Liver (tissue), 3 donors: ENCODE results near the gene CACNA1E.

Experiments
- FOXA1 ChIP-seq: IDR thresholded peaks from 2 replicates; pipeline ENCODE4 v1.6.1; 2016; ENCODE audit warnings: antibody characterized with exemption
- GABPA ChIP-seq, 2 donors: IDR thresholded peaks in 1 of 2; conservative IDR thresholded peaks in 1 of 2; 2 replicates each; pipeline ENCODE4 v1.6.1; 2016; ENCODE audit warnings: antibody characterized with exemption in 2 of 2, mild to moderate bottlenecking in 1 of 2, moderate library complexity in 1 of 2
- RAD21 ChIP-seq, 2 donors: IDR thresholded peaks; 2 replicates each; pipeline ENCODE4 v1.6.1; 2016; ENCODE audit warnings: antibody characterized with exemption in 2 of 2, mild to moderate bottlenecking in 2 of 2
- SP1 ChIP-seq: IDR thresholded peaks from 2 replicates; pipeline ENCODE4 v1.6.1; 2018; ENCODE audit warnings: antibody characterized with exemption, mild to moderate bottlenecking
- TAF1 ChIP-seq: conservative IDR thresholded peaks from 2 replicates; pipeline ENCODE4 v1.6.1; 2016; ENCODE audit warnings: antibody characterized with exemption, mild to moderate bottlenecking
- TF ChIP-seq, protein P1 (sequence below): fragments of 150-350 bp; IDR thresholded peaks from 2 replicates; pipeline ENCODE4 v1.5.1; 2017; ENCODE audit warnings: improper control_type of control experiment, low read depth, low read length; ENCODE audit not compliant: missing input control
- TF ChIP-seq, protein P2 (sequence below): IDR thresholded peaks from 2 replicates; pipeline ENCODE4 v1.6.1; 2016; ENCODE audit warnings: antibody characterized with exemption
- TF ChIP-seq, protein P3 (sequence below): IDR thresholded peaks from 2 replicates; pipeline ENCODE4 v1.6.1; 2016; ENCODE audit warnings: antibody characterized with exemption, mild to moderate bottlenecking
- TF ChIP-seq, protein P4 (sequence below): IDR thresholded peaks from 2 replicates; pipeline ENCODE4 v1.6.1; 2016; ENCODE audit warnings: antibody characterized with exemption
- donor health status: healthy.
- donor health status: healthy.

DNA sequence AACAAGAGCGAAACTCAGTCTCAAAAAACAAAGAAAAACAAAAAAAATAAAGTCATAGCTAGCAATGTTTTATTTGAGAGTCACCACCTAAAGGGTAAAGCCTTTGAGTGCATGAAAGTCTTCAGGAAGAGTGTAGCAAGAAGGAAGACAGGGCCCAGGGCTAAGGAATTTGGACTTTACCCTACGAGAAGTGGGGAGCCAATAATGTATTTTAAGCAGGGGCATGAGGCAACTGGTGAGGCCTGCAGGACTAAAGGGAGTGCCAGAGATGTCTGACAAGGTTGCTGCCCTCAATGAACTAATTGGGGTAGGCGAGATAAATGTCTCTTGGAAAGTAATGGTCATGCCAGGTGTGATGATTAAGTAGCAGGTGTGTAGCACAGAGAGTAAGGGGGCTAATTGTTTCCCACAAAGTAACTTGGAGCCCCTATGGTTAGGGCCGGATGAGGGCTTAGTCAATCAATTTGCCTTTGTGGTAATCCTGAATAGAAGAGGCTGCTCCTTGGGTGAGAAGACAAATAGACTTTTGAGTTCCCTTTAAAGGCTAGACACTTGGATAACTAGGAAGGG is 31.6 kb upstream of the CACNA1E start:
- TF ChIP-seq, protein P1, sequence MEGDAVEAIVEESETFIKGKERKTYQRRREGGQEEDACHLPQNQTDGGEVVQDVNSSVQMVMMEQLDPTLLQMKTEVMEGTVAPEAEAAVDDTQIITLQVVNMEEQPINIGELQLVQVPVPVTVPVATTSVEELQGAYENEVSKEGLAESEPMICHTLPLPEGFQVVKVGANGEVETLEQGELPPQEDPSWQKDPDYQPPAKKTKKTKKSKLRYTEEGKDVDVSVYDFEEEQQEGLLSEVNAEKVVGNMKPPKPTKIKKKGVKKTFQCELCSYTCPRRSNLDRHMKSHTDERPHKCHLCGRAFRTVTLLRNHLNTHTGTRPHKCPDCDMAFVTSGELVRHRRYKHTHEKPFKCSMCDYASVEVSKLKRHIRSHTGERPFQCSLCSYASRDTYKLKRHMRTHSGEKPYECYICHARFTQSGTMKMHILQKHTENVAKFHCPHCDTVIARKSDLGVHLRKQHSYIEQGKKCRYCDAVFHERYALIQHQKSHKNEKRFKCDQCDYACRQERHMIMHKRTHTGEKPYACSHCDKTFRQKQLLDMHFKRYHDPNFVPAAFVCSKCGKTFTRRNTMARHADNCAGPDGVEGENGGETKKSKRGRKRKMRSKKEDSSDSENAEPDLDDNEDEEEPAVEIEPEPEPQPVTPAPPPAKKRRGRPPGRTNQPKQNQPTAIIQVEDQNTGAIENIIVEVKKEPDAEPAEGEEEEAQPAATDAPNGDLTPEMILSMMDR, result no peak
- TF ChIP-seq FOXA1 (no peak), SP1 (no peak), RAD21 (IDR thresholded peaks at IDR 0.05) (no peak), TAF1 (no peak), GABPA (IDR thresholded peaks at IDR 0.05 in 1 of 2, conservative IDR thresholded peaks at IDR 0.05 in 1 of 2) (no peak)
- TF ChIP-seq, protein P2, sequence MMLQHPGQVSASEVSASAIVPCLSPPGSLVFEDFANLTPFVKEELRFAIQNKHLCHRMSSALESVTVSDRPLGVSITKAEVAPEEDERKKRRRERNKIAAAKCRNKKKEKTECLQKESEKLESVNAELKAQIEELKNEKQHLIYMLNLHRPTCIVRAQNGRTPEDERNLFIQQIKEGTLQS, result no peak
- TF ChIP-seq, protein P3, sequence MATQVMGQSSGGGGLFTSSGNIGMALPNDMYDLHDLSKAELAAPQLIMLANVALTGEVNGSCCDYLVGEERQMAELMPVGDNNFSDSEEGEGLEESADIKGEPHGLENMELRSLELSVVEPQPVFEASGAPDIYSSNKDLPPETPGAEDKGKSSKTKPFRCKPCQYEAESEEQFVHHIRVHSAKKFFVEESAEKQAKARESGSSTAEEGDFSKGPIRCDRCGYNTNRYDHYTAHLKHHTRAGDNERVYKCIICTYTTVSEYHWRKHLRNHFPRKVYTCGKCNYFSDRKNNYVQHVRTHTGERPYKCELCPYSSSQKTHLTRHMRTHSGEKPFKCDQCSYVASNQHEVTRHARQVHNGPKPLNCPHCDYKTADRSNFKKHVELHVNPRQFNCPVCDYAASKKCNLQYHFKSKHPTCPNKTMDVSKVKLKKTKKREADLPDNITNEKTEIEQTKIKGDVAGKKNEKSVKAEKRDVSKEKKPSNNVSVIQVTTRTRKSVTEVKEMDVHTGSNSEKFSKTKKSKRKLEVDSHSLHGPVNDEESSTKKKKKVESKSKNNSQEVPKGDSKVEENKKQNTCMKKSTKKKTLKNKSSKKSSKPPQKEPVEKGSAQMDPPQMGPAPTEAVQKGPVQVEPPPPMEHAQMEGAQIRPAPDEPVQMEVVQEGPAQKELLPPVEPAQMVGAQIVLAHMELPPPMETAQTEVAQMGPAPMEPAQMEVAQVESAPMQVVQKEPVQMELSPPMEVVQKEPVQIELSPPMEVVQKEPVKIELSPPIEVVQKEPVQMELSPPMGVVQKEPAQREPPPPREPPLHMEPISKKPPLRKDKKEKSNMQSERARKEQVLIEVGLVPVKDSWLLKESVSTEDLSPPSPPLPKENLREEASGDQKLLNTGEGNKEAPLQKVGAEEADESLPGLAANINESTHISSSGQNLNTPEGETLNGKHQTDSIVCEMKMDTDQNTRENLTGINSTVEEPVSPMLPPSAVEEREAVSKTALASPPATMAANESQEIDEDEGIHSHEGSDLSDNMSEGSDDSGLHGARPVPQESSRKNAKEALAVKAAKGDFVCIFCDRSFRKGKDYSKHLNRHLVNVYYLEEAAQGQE, result no peak
- TF ChIP-seq, protein P4, sequence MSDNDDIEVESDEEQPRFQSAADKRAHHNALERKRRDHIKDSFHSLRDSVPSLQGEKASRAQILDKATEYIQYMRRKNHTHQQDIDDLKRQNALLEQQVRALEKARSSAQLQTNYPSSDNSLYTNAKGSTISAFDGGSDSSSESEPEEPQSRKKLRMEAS, result no peak
